Measurements from ENCODE around the gene PTTG1IP.

Gene PTTG1IP

DNA sequence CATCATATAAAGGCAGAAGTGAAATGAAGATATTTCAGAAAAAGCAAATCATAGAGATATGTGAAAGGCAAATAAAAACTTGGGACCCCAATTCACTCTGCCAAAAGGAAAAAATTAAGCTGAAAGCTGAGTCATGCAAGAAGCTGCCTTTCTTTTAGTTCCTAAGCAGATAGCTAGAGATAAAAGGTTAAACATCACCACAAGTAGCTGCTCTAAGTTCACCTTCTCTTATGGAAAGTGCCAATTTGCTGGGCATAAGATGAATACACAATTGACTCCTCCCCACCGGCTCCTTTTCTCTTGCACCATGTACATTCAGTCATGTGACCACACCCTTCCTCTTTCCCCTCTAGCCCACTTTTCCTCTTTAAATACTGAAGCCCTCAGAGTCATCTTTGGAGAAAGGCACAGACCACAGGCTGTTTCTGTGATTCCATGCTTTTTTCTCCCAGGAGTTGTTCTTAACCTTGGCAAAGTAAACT lies 50.3 kb downstream of the PTTG1IP start:
- WGBS: 93% methylated on average over 1 of the region's 1 CpG
- Histone ChIP-seq H3K9me3 (ENCODE audit: control insufficient read depth, low read length) (peaks cover 46% of the 10 kb centered on the region), H3K4ac (ENCODE audit: low read depth in 1 of 2, low read length in 2 of 2) (no peak overlapping the region), H2BK120ac (ENCODE audit: low read depth, low read length) (no peak overlapping the region), H3K18ac (ENCODE audit: low read depth in 1 of 2, low read length in 2 of 2) (no peak overlapping the region), H2BK15ac (ENCODE audit: low read depth, poor library complexity, severe bottlenecking) (no peak overlapping the region), H2BK5ac (ENCODE audit: low read depth, low read length, poor library complexity, severe bottlenecking) (no peak overlapping the region), H3K79me1 (replicated peaks; ENCODE audit: low read length, poor library complexity, severe bottlenecking) (peaks cover 3% of the 10 kb centered on the region), H2AFZ (ENCODE audit: low read depth, low read length) (no peak overlapping the region), H3K4me1 (ENCODE audit: control insufficient read depth, insufficient read depth, low read depth, low read length) (peaks cover 6% of the 10 kb centered on the region), H2AK5ac (ENCODE audit: low read length, severe bottlenecking) (no peak overlapping the region), H3K23ac (ENCODE audit: low read length in 2 of 2) (no peak overlapping the region), H3K36me3 (ENCODE audit: control insufficient read depth in 1 of 2, insufficient read depth in 2 of 2, low read depth in 1 of 2, low read length in 2 of 2) (peaks cover 0 to 4% of the 10 kb centered on the region in 2 experiments), H4K8ac (ENCODE audit: low read length) (no peak overlapping the region), H2BK12ac (ENCODE audit: low read length in 2 of 2) (no peak overlapping the region), H3K4me2 (ENCODE audit: low read length, poor library complexity, severe bottlenecking) (no peak overlapping the region), H3K14ac (ENCODE audit: low read length in 2 of 2) (no peak overlapping the region), H3K9ac (ENCODE audit: low read length) (no peak overlapping the region), H4K91ac (ENCODE audit: low read length) (no peak overlapping the region), H3K4me3 (ENCODE audit: insufficient read depth in 1 of 2, low read depth in 1 of 2, low read length in 2 of 2) (no peak overlapping the region), H3K27ac (ENCODE audit: low read length, poor library complexity, severe bottlenecking) (no peak overlapping the region), H3K27me3 (ENCODE audit: control insufficient read depth in 1 of 2, insufficient read depth in 1 of 2, low read length in 2 of 2) (no peaks in the 10 kb centered on the region)
- DNase-seq: no peak

DNA sequence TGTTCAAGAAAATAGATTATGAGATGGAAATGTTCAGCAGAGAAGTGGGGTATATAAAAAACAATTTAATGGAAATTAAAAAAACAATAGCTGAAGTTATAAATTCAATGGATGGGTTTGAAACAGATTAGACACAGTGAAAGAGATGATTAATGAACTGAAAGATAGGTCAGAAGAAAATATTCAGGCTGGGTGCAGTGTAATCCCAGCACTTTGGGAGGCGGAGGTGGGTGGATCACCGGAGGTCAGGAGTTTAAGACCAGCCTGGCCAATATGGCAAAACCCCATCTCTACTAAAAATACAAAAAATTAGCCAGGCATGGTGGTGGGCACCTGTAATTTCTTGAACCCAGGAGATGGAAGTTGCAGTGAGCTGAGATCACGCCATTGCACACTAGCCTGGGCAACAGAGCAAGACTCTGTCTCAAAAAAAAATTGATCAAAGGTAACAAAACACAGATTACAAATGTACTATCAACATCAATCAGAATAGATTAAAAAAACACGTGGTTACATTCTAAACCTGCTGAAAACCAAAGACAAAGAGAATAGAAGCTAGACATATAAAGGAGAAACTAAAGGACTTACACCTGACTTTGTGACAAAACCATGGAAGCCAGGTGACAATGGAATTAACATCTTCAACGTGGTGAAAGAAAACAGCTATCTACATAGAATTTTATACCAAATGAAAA lies 50.9 kb downstream of the PTTG1IP start:
- Histone ChIP-seq H2BK120ac (ENCODE audit: low read depth, low read length) (no peak overlapping the region), H4K8ac (ENCODE audit: low read length) (no peak overlapping the region), H3K36me3 (ENCODE audit: control insufficient read depth in 1 of 2, insufficient read depth in 2 of 2, low read depth in 1 of 2, low read length in 2 of 2) (peaks cover 0 to 4% of the 10 kb centered on the region in 2 experiments), H3K27me3 (ENCODE audit: control insufficient read depth in 1 of 2, insufficient read depth in 1 of 2, low read length in 2 of 2) (no peaks in the 10 kb centered on the region), H3K79me1 (replicated peaks; ENCODE audit: low read length, poor library complexity, severe bottlenecking) (peaks cover 3% of the 10 kb centered on the region), H3K4ac (ENCODE audit: low read depth in 1 of 2, low read length in 2 of 2) (no peak overlapping the region), H3K18ac (ENCODE audit: low read depth in 1 of 2, low read length in 2 of 2) (no peak overlapping the region), H3K9me3 (ENCODE audit: control insufficient read depth, low read length) (peaks cover 40% of the 10 kb centered on the region), H3K14ac (ENCODE audit: low read length in 2 of 2) (no peak overlapping the region), H2AK5ac (ENCODE audit: low read length, severe bottlenecking) (no peak overlapping the region), H2BK5ac (ENCODE audit: low read depth, low read length, poor library complexity, severe bottlenecking) (no peak overlapping the region), H3K4me2 (ENCODE audit: low read length, poor library complexity, severe bottlenecking) (no peak overlapping the region), H3K27ac (ENCODE audit: low read length, poor library complexity, severe bottlenecking) (no peak overlapping the region), H3K4me3 (ENCODE audit: insufficient read depth in 1 of 2, low read depth in 1 of 2, low read length in 2 of 2) (no peak overlapping the region), H3K23ac (ENCODE audit: low read length in 2 of 2) (no peak overlapping the region), H4K91ac (ENCODE audit: low read length) (no peak overlapping the region), H2AFZ (ENCODE audit: low read depth, low read length) (no peak overlapping the region), H3K4me1 (ENCODE audit: control insufficient read depth, insufficient read depth, low read depth, low read length) (peaks cover 6% of the 10 kb centered on the region), H3K9ac (ENCODE audit: low read length) (no peak overlapping the region), H2BK12ac (ENCODE audit: low read length in 2 of 2) (no peak overlapping the region), H2BK15ac (ENCODE audit: low read depth, poor library complexity, severe bottlenecking) (no peak overlapping the region)
- 95% methylated on average over 1 of the region's 5 CpGs for WGBS
- peak; percentile 12 for DNase-seq

DNA sequence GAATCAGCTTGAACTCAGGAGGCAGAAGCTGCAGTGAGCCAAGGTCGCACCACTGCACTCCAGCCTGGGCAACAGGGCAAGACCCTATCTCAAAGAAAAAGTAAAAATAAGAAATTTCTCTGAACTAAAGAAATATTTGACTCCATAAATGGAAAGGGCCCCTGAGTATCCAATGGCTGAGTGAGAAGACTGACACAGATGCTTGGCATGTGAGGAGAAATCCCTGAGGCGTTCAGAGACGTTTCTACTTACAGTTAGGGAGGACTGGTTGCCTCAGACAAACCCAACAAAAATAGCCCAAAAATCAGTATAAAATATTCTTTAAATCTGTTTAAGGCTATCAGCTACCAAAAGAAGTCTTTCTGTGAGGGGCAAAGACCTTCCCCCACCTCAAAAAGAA lies 52.6 kb downstream of the PTTG1IP start:
- peaks cover 8% of the 10 kb centered on the region for H3K79me1 ChIP-seq (replicated peaks; ENCODE audit: low read length, poor library complexity, severe bottlenecking)
- H3K27me3 ChIP-seq (ENCODE audit: control insufficient read depth in 1 of 2, insufficient read depth in 1 of 2, low read length in 2 of 2): no peaks in the 10 kb centered on the region
- no peak overlapping the region for H2AFZ ChIP-seq (ENCODE audit: low read depth, low read length)
- H2AK5ac ChIP-seq (ENCODE audit: low read length, severe bottlenecking): no peak overlapping the region
- H2BK5ac ChIP-seq (ENCODE audit: low read depth, low read length, poor library complexity, severe bottlenecking): no peak overlapping the region
- H4K8ac ChIP-seq (ENCODE audit: low read length): no peak overlapping the region
- DNase-seq: no peak
- H2BK12ac ChIP-seq (ENCODE audit: low read length in 2 of 2): no peak overlapping the region
- H3K9me3 ChIP-seq (ENCODE audit: control insufficient read depth, low read length): peaks cover 32% of the 10 kb centered on the region
- H3K9ac ChIP-seq (ENCODE audit: low read length): peak overlapping the region; percentile 13
- H4K91ac ChIP-seq (ENCODE audit: low read length): no peak overlapping the region
- peaks cover 18% of the 10 kb centered on the region for H3K4me1 ChIP-seq (ENCODE audit: control insufficient read depth, insufficient read depth, low read depth, low read length)
- WGBS: no CpG with 5 or more reads among the region's 3 CpGs
- no peak overlapping the region for H3K4me3 ChIP-seq (ENCODE audit: insufficient read depth in 1 of 2, low read depth in 1 of 2, low read length in 2 of 2)
- H3K4ac ChIP-seq (ENCODE audit: low read depth in 1 of 2, low read length in 2 of 2): no peak overlapping the region
- H3K14ac ChIP-seq (ENCODE audit: low read length in 2 of 2): no peak overlapping the region
- H3K23ac ChIP-seq (ENCODE audit: low read length in 2 of 2): no peak overlapping the region
- no peak overlapping the region for H3K27ac ChIP-seq (ENCODE audit: low read length, poor library complexity, severe bottlenecking)
- no peak overlapping the region for H2BK15ac ChIP-seq (ENCODE audit: low read depth, poor library complexity, severe bottlenecking)
- H3K18ac ChIP-seq (ENCODE audit: low read depth in 1 of 2, low read length in 2 of 2): no peak overlapping the region
- no peak overlapping the region for H3K4me2 ChIP-seq (ENCODE audit: low read length, poor library complexity, severe bottlenecking)
- H2BK120ac ChIP-seq (ENCODE audit: low read depth, low read length): no peak overlapping the region
- peaks cover 0 to 9% of the 10 kb centered on the region in 2 experiments for H3K36me3 ChIP-seq (ENCODE audit: control insufficient read depth in 1 of 2, insufficient read depth in 2 of 2, low read depth in 1 of 2, low read length in 2 of 2)

DNA sequence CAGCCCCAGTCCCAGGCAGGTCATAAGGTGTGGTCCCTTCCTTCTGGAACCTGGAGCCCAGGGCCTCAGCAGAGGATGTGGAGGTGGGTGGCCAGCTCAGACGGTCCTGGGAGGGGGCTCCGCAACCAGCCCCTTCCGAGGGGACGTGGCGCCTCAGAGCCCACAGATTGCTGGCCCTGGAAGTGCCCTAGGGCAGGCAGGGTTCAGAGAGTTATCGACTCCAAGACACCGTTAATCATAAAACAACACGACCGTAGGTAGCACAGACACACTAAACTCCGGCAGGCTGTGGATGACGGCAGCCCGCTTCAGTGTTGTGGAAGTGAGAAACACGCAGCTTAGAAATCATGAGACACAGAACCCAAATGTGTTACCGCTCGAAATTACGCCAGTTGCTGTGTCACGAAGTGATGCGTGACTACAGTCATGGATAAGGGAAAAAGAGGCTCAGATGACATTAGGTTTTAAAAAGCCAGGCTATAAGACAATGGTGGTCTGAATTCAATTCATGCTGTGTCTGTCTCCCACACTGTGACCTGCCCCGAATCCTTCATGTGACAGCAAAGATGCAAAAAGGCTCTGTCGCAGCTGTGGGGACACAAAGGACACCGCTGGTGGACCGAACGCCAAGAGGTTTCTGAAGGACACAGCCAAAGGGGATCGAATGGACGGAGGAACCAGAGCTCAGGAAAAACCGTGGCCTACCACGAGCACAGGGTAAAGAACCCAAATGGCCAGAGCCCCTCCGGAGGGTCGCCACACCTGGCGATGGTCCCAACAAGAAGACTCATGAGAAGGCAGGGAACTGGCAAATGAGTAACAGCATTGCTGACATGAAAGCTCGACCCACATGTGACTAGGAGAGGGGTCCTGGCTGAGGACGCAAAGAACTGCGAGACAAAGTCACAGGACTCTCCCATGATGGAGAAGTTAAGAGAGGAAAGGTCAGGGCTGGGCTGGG lies 53.9 kb downstream of the PTTG1IP start:
- Histone ChIP-seq H4K91ac (ENCODE audit: low read length) (no peak overlapping the region), H2AFZ (ENCODE audit: low read depth, low read length) (no peak overlapping the region), H3K4me1 (ENCODE audit: control insufficient read depth, insufficient read depth, low read depth, low read length) (peaks cover 26% of the 10 kb centered on the region), H3K36me3 (ENCODE audit: control insufficient read depth in 1 of 2, insufficient read depth in 2 of 2, low read depth in 1 of 2, low read length in 2 of 2) (peaks cover 0 to 20% of the 10 kb centered on the region in 2 experiments), H3K9me3 (ENCODE audit: control insufficient read depth, low read length) (peaks cover 32% of the 10 kb centered on the region), H3K79me1 (replicated peaks; ENCODE audit: low read length, poor library complexity, severe bottlenecking) (peaks cover 19% of the 10 kb centered on the region), H2BK15ac (ENCODE audit: low read depth, poor library complexity, severe bottlenecking) (no peak overlapping the region), H2BK12ac (ENCODE audit: low read length in 2 of 2) (no peak overlapping the region), H3K4me2 (ENCODE audit: low read length, poor library complexity, severe bottlenecking) (no peak overlapping the region), H3K18ac (ENCODE audit: low read depth in 1 of 2, low read length in 2 of 2) (no peak overlapping the region), H2BK5ac (ENCODE audit: low read depth, low read length, poor library complexity, severe bottlenecking) (no peak overlapping the region), H3K4me3 (ENCODE audit: insufficient read depth in 1 of 2, low read depth in 1 of 2, low read length in 2 of 2) (no peak overlapping the region), H3K14ac (ENCODE audit: low read length in 2 of 2) (no peak overlapping the region), H3K27me3 (ENCODE audit: control insufficient read depth in 1 of 2, insufficient read depth in 1 of 2, low read length in 2 of 2) (no peaks in the 10 kb centered on the region), H3K27ac (ENCODE audit: low read length, poor library complexity, severe bottlenecking) (no peak overlapping the region), H2AK5ac (ENCODE audit: low read length, severe bottlenecking) (no peak overlapping the region), H4K8ac (ENCODE audit: low read length) (no peak overlapping the region), H3K4ac (ENCODE audit: low read depth in 1 of 2, low read length in 2 of 2) (no peak overlapping the region), H3K23ac (ENCODE audit: low read length in 2 of 2) (no peak overlapping the region), H2BK120ac (ENCODE audit: low read depth, low read length) (no peak overlapping the region), H3K9ac (ENCODE audit: low read length) (no peak overlapping the region)
- 97% methylated on average over 33 of the region's 33 CpGs for WGBS
- DNase-seq: no peak
